HCT116 (cell line): ENCODE data around the gene ZNF648. TPM values are rescaled to one million over a fixed set of nuclear protein-coding genes. Genes with fewer than 3 reads are reported as not detected.
A peak's percentile ranks its signal among the peaks of the same experiment; 100 is the strongest.

Experiments
- ATAC-seq: fragments of 200-7000 bp; cut with Tn5 transposase; 2 replicates; pipeline ENCODE4 v1.9.1; 2020; ENCODE audit warnings: mild to moderate bottlenecking, moderate library complexity
- BruUV-seq: library from RNA; stranded (reverse); fragments of 400-500 nt; replicated peaks from 2 replicates; lab custom pipeline; 2021; lab: Mats Ljungman, UMichigan
- CTCF ChIA-PET: fragments of 300-600 bp; sonication (Branson Sonifier 250); formaldehyde crosslinking; loops from one replicate; lab custom pipeline; 2021; ENCODE audit warnings: antibody characterized with exemption; lab: Charles Lee
- POLR2A ChIA-PET: fragments of 300-600, 350-600 bp; sonication (Branson Sonifier 250); formaldehyde crosslinking; loops from one replicate; lab custom pipeline; 2021; ENCODE audit warnings: antibody characterized with exemption; lab: Charles Lee
- RAD21 ChIA-PET, 2 experiments: fragments of 300-600 bp; sonication (Branson Sonifier 250); formaldehyde crosslinking; loops; one replicate each; lab custom pipeline; 2023; ENCODE audit warnings: low total read pairs in 2 of 2; ENCODE audit not compliant: uncharacterized antibody in 2 of 2, unreplicated experiment in 2 of 2, low non-redundant PET in 1 of 2; lab: Charles Lee
- DNase-seq: peaks from one replicate; pipeline ENCODE4 v3.0.0-alpha.2; 2010; ENCODE audit warnings: low read depth, low spot score
- H2AFZ ChIP-seq: fragments of 200-600 bp; shearing (Covaris generic), sonication (generic); 2 replicates; pipeline ENCODE4 v1.6.1; 2017; ENCODE audit warnings: low read depth, mixed run types, mixed read lengths, antibody characterized with exemption, low read length; ENCODE audit not compliant: poor library complexity, severe bottlenecking
- H3K27ac ChIP-seq: 2 replicates; pipeline ENCODE4 v1.5.1; 2012; ENCODE audit warnings: low read depth, low read length
- H3K27me3 ChIP-seq: fragments of 200-600 bp; sonication (generic); 2 replicates; pipeline ENCODE4 v1.6.1; 2016; ENCODE audit warnings: mixed run types, low read length, mixed read lengths; ENCODE audit not compliant: insufficient read depth
- H3K36me3 ChIP-seq, 2 experiments: fragments of 200-500 bp in 1 of 2; fragments of 200-600 bp in 1 of 2; sonication (Bioruptor generic) in 1 of 2; sonication (generic) in 1 of 2; 2 replicates each; pipeline versions ENCODE4 v1.5.1 to v1.6.1; 2014 to 2016; ENCODE audit warnings: low read length in 2 of 2, inconsistent platforms in 1 of 2, mixed read lengths in 1 of 2, mixed run types in 1 of 2; ENCODE audit not compliant: insufficient read depth in 2 of 2, control insufficient read depth in 1 of 2
- H3K4me1 ChIP-seq, 2 experiments: fragments of 200-600 bp in 1 of 2; sonication (generic) in 1 of 2; 2 replicates each; pipeline versions ENCODE4 v1.5.1 to v1.6.1; 2012 to 2017; ENCODE audit warnings: low read length in 2 of 2, inconsistent platforms in 1 of 2, mild to moderate bottlenecking in 1 of 2, mixed read lengths in 1 of 2, mixed run types in 1 of 2, moderate library complexity in 1 of 2; ENCODE audit not compliant: insufficient read depth in 2 of 2, control insufficient read depth in 1 of 2
- H3K4me2 ChIP-seq: fragments of 200-600 bp; sonication (generic); 2 replicates; pipeline ENCODE4 v1.6.1; 2017; ENCODE audit warnings: mixed run types, low read length, mixed read lengths
- H3K4me3 ChIP-seq, 2 experiments: fragments of 200-600 bp in 1 of 2; sonication (generic) in 1 of 2; replicated peaks in 1 of 2; 2 replicates each; pipeline ENCODE4 v1.5.1; 2011 to 2016; ENCODE audit warnings: low read length in 2 of 2, control low read depth in 1 of 2, low read depth in 1 of 2, mild to moderate bottlenecking in 1 of 2, mixed read lengths in 1 of 2, mixed run types in 1 of 2
- H3K79me2 ChIP-seq: fragments of 200-600 bp; sonication (generic); 2 replicates; pipeline ENCODE4 v1.6.1; 2017; ENCODE audit warnings: mild to moderate bottlenecking, mixed run types, low read length, moderate library complexity, mixed read lengths; ENCODE audit not compliant: insufficient read depth
- H3K9ac ChIP-seq: fragments of 200-600 bp; sonication (generic); 2 replicates; pipeline ENCODE4 v1.6.1; 2016; ENCODE audit warnings: low read length, mixed read lengths
- H3K9me2 ChIP-seq: fragments of 200-600 bp; sonication (generic), shearing (Covaris generic); 2 replicates; pipeline ENCODE4 v1.6.1; 2017; ENCODE audit warnings: mixed run types, mild to moderate bottlenecking, moderate library complexity; ENCODE audit not compliant: insufficient read depth
- H3K9me3 ChIP-seq, 2 experiments: fragments of 200-500 bp in 1 of 2; fragments of 200-600 bp in 1 of 2; sonication (Bioruptor generic) in 1 of 2; sonication (generic) in 1 of 2; 2 replicates each; pipeline ENCODE4 v1.6.1; 2014 to 2017; ENCODE audit warnings: low read length in 2 of 2, mixed read lengths in 2 of 2, inconsistent platforms in 1 of 2, low read depth in 1 of 2, mild to moderate bottlenecking in 1 of 2, mixed run types in 1 of 2, moderate library complexity in 1 of 2; ENCODE audit not compliant: control insufficient read depth in 1 of 2, insufficient read depth in 1 of 2
- H4K20me1 ChIP-seq: fragments of 200-600 bp; sonication (generic), shearing (Covaris generic); 2 replicates; pipeline ENCODE4 v1.6.1; 2017; ENCODE audit warnings: mixed run types, mild to moderate bottlenecking, moderate library complexity; ENCODE audit not compliant: insufficient read depth
- EZH2 ChIP-seq: fragments of 200-600 bp; sonication (generic); IDR thresholded peaks from 2 replicates; pipeline ENCODE4 v1.6.1; 2017; ENCODE audit warnings: antibody characterized with exemption, mixed run types
- EZH2phosphoT487 ChIP-seq: fragments of 200-600 bp; IDR thresholded peaks from 2 replicates; pipeline ENCODE4 v1.6.1; 2018; ENCODE audit warnings: antibody characterized with exemption, borderline replicate concordance
- FOSL1 ChIP-seq: IDR thresholded peaks from 2 replicates; pipeline ENCODE4 v1.6.1; 2012; ENCODE audit warnings: low read depth
- POLR2AphosphoS5 ChIP-seq: IDR thresholded peaks from 2 replicates; pipeline ENCODE4 v1.6.1; 2011; ENCODE audit warnings: mild to moderate bottlenecking, low read depth, low read length, moderate library complexity
- REST ChIP-seq: IDR thresholded peaks from 2 replicates; pipeline ENCODE4 v1.6.1; 2012; ENCODE audit warnings: low read depth
- TCF7L2 ChIP-seq: IDR thresholded peaks from 2 replicates; pipeline ENCODE4 v1.7.0; 2011; ENCODE audit warnings: borderline replicate concordance, inconsistent platforms; ENCODE audit not compliant: insufficient read depth, insufficient read length; ENCODE audit errors: extremely low read depth
- intact Hi-C: fragments of 100-400 bp; cut with micrococcal nuclease; formaldehyde crosslinking; loops from 2 replicates; pipeline ENCODE4 v1.10.0; 2022
- total RNA-seq: library from RNA; stranded (reverse); gene quantifications from one replicate; pipeline ENCODE4 v1.2.1, GENCODE V29; 2021; ENCODE audit not compliant: unreplicated experiment
- TF ChIP-seq, protein P1 (sequence below): IDR thresholded peaks from 2 replicates; pipeline ENCODE4 v1.6.1; 2011; ENCODE audit warnings: mild to moderate bottlenecking, low read length, moderate library complexity; ENCODE audit not compliant: insufficient replicate concordance; ENCODE audit errors: extremely low read depth
- TF ChIP-seq, protein P2 (sequence below): IDR thresholded peaks from 2 replicates; pipeline ENCODE4 v1.6.1; 2012

The ZNF648 gene
- total RNA-seq, 1 experiment from 2014 or later = 0.57 TPM

- Histone ChIP-seq H3K79me2 (no peaks in the 10 kb centered on the region), H3K4me3 (no peak overlapping the region), H3K9me3 (no peaks in the 10 kb centered on the region), H3K9me2 (no peaks in the 10 kb centered on the region), H3K9ac (no peak overlapping the region), H3K4me1 (peaks cover 0 to 6% of the 10 kb centered on the region in 2 experiments; a peak in 1 of 4 replicates), H4K20me1 (no peaks in the 10 kb centered on the region), H3K27me3 (no peaks in the 10 kb centered on the region), H3K36me3 (no peaks in the 10 kb centered on the region)
- intact Hi-C loops = loop anchor here (2.0 kb wide), 3 partner anchors 59 to 511 kb away; no protein-coding TSS in a partner anchor
- no peak for ATAC-seq
- no TSS peak for BruUV-seq
- ChIA-PET POLR2A (no interaction called here), CTCF (interaction anchor here (1.4 to 2.4 kb wide), 5 partner anchors 59 to 698 kb away, joined by 3 to 31 read pairs (median 7); no protein-coding TSS in a partner anchor), RAD21 (interaction anchor here in 1 of 2 experiments (1.3 kb wide), 1 partner anchor 59 kb away, joined by 6 read pairs; no protein-coding TSS in a partner anchor)
- TF ChIP-seq EZH2phosphoT487 (no peak), REST (no peak), EZH2 (no peak), POLR2AphosphoS5 (no peak), TCF7L2 (no peak), FOSL1 (no peak)
- TF ChIP-seq, protein P1, sequence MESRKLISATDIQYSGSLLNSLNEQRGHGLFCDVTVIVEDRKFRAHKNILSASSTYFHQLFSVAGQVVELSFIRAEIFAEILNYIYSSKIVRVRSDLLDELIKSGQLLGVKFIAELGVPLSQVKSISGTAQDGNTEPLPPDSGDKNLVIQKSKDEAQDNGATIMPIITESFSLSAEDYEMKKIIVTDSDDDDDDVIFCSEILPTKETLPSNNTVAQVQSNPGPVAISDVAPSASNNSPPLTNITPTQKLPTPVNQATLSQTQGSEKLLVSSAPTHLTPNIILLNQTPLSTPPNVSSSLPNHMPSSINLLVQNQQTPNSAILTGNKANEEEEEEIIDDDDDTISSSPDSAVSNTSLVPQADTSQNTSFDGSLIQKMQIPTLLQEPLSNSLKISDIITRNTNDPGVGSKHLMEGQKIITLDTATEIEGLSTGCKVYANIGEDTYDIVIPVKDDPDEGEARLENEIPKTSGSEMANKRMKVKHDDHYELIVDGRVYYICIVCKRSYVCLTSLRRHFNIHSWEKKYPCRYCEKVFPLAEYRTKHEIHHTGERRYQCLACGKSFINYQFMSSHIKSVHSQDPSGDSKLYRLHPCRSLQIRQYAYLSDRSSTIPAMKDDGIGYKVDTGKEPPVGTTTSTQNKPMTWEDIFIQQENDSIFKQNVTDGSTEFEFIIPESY = no peak
- TF ChIP-seq, protein P2, sequence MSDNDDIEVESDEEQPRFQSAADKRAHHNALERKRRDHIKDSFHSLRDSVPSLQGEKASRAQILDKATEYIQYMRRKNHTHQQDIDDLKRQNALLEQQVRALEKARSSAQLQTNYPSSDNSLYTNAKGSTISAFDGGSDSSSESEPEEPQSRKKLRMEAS = no peak
- TF ChIP-seq, all 23 proteins: peak for 0
- no peak for DNase-seq
- no peak overlapping the region for H3K27ac ChIP-seq
- peak overlapping the region; percentile 94 for H2AFZ ChIP-seq
- no peak overlapping the region for H3K4me2 ChIP-seq
Measured at GRCh38 chr1:182083851-182084486, 22.5 kb upstream of the ZNF648 start.
